HFFc6 (cell line): Measurements from ENCODE around the gene CDH5. TPM values are rescaled to one million over a fixed set of nuclear protein-coding genes. Genes with fewer than 3 reads are reported as not detected.

Source experiments
- DNase-seq: peaks from one replicate; pipeline ENCODE4 v3.0.0-alpha.2; 2018
- H3K27ac Mint-ChIP-seq: 2 replicates; pipeline ENCODE4 v1.8.0; 2020; ENCODE audit warnings: mild to moderate bottlenecking, mixed read lengths
- H3K27me3 Mint-ChIP-seq: 2 replicates; pipeline ENCODE4 v1.8.0; 2021; ENCODE audit warnings: mild to moderate bottlenecking, moderate library complexity, mixed read lengths; ENCODE audit not compliant: insufficient read depth
- H3K36me3 Mint-ChIP-seq: 2 replicates; pipeline ENCODE4 v1.8.0; 2021; ENCODE audit warnings: low read depth, mixed read lengths
- H3K4me1 Mint-ChIP-seq: 2 replicates; pipeline ENCODE4 v1.8.0; 2020; ENCODE audit warnings: low read depth, mixed read lengths
- H3K4me3 Mint-ChIP-seq: 2 replicates; pipeline ENCODE4 v1.8.0; 2020; ENCODE audit warnings: mild to moderate bottlenecking, moderate library complexity, mixed read lengths
- H3K9me3 Mint-ChIP-seq: 2 replicates; pipeline ENCODE4 v1.8.0; 2020; ENCODE audit warnings: mild to moderate bottlenecking, mixed read lengths
- total RNA-seq, 6 experiments: library from RNA; stranded (reverse); fragmentation: NEBNext Ultra II Directional; extraction: Animal tissue kit (Norgen Biotek cat#: 25700); gene quantifications; 2 replicates in 1 of 6; 3 replicates in 5 of 6; pipeline ENCODE4 v1.2.3, GENCODE V29; 2021
- TF ChIP-seq, protein P1 (sequence below): fragments of 200-600 bp; sonication (generic); IDR thresholded peaks from 2 replicates; pipeline ENCODE4 v1.5.0; 2021; ENCODE audit warnings: antibody characterized with exemption, mild to moderate bottlenecking

Gene CDH5
- total RNA-seq, 6 experiments from 2014 or later = not detected

DNA sequence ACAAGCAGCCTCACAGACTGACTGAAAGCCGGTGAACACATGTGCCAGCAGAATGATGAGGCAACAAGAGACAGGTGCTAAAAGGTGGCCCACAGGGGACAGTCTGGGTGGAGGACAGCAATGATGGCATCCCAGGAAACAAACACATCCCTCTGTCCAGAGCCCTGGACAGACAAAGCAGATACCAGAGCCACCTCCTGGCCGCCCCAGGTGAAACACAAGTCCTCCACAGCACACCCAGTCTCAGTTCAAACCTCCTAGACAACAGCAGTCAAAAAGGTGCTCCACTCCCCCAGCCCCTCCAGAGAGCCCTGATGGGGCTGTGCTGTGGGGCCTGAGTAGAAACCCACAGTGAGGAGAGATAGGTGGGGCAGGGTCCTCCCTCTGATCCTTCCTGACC lies 20.3 kb upstream of the CDH5 start:
- no peak overlapping the region for H3K4me3 Mint-ChIP-seq
- no peaks in the 10 kb centered on the region for H3K9me3 Mint-ChIP-seq
- DNase-seq = no peak
- TF ChIP-seq, protein P1, sequence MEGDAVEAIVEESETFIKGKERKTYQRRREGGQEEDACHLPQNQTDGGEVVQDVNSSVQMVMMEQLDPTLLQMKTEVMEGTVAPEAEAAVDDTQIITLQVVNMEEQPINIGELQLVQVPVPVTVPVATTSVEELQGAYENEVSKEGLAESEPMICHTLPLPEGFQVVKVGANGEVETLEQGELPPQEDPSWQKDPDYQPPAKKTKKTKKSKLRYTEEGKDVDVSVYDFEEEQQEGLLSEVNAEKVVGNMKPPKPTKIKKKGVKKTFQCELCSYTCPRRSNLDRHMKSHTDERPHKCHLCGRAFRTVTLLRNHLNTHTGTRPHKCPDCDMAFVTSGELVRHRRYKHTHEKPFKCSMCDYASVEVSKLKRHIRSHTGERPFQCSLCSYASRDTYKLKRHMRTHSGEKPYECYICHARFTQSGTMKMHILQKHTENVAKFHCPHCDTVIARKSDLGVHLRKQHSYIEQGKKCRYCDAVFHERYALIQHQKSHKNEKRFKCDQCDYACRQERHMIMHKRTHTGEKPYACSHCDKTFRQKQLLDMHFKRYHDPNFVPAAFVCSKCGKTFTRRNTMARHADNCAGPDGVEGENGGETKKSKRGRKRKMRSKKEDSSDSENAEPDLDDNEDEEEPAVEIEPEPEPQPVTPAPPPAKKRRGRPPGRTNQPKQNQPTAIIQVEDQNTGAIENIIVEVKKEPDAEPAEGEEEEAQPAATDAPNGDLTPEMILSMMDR = no peak
- no peaks in the 10 kb centered on the region for H3K4me1 Mint-ChIP-seq
- H3K27ac Mint-ChIP-seq = no peak overlapping the region
- H3K27me3 Mint-ChIP-seq = peaks cover 36% of the 10 kb centered on the region
- H3K36me3 Mint-ChIP-seq = no peaks in the 10 kb centered on the region

DNA sequence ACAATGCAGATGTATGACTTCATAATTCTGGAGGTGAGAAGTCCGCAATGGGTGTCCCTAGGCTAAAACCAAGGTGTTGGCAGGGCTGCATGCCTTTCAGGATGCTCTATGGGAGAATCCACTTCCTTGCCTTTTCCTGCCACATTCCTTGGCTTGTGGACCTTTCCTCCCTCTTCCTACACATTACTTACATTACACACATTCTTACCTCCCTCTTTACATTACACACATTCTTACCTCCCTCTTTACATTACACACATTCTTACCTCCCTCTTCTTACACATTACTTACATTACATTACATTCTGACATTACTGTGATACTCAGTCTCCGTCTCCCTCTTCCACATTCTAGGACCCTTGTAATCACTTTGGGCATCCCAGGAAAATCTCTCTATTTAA lies 14.2 kb upstream of the CDH5 start:
- no peak overlapping the region for H3K4me3 Mint-ChIP-seq
- H3K4me1 Mint-ChIP-seq = peaks cover 12% of the 10 kb centered on the region
- TF ChIP-seq, protein P1 = no peak
- no peaks in the 10 kb centered on the region for H3K9me3 Mint-ChIP-seq
- no peak for DNase-seq
- H3K27ac Mint-ChIP-seq = no peak overlapping the region
- H3K36me3 Mint-ChIP-seq = no peaks in the 10 kb centered on the region
- H3K27me3 Mint-ChIP-seq = peaks cover 55% of the 10 kb centered on the region

GRCh38 chr16:66353055-66353454 lies 13.4 kb upstream of the CDH5 start:
- no peak for DNase-seq
- TF ChIP-seq, protein P1 = no peak
- H3K27ac Mint-ChIP-seq = no peak overlapping the region
- H3K27me3 Mint-ChIP-seq = peaks cover 51% of the 10 kb centered on the region
- H3K4me3 Mint-ChIP-seq = no peak overlapping the region
- H3K9me3 Mint-ChIP-seq = no peaks in the 10 kb centered on the region
- no peaks in the 10 kb centered on the region for H3K36me3 Mint-ChIP-seq
- H3K4me1 Mint-ChIP-seq = peaks cover 17% of the 10 kb centered on the region

DNA sequence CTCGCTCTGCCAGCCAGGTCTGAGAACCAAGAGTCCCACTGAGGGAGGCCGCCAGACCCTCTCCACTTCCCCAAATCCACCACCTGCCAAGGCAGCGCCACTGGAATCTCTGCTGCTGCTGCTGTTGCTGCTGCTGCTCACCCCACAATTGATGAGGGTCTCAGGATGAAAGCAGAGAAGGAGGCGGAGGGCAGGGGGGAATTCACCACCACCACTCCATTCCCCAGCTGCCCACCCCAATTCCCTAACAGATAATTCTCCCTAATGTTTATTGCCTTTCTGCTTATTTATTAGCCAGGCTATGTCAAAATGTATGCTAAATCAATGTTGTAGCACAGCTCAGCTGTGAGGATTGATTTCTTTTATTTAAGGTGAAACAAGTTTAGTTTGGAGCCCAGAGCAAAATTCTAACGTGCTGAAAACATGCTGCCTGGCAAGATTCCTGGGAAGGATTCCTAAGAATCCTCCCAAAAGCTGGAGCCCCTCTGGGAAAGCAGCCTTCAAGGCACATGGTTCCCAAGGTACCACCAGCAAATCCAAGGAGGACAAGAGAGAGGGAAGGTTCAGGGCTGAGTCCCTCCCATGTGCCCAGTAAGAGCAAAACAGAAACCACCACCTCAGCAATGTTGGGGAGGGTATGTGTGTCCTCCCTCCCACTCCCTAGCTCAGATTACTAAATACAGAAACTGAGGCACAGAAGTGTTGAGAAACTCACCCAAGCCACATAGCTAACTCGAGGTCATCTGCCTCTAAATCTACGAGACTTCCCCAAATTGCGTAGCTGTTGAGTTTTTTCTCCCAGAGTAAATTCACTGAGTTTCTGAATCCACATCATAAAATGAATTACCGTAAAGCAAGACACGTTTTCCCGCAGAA lies 12.2 kb upstream of the CDH5 start:
- no peak for DNase-seq
- no peak overlapping the region for H3K27ac Mint-ChIP-seq
- TF ChIP-seq, protein P1 = no peak
- no peaks in the 10 kb centered on the region for H3K36me3 Mint-ChIP-seq
- peaks cover 42% of the 10 kb centered on the region for H3K27me3 Mint-ChIP-seq
- no peaks in the 10 kb centered on the region for H3K9me3 Mint-ChIP-seq
- peaks cover 23% of the 10 kb centered on the region for H3K4me1 Mint-ChIP-seq
- no peak overlapping the region for H3K4me3 Mint-ChIP-seq

GRCh38 chr16:66355526-66355925 lies 11.0 kb upstream of the CDH5 start:
- Mint-ChIP-seq H3K27ac (no peak overlapping the region), H3K4me3 (no peak overlapping the region), H3K36me3 (no peaks in the 10 kb centered on the region), H3K4me1 (peaks cover 28% of the 10 kb centered on the region), H3K9me3 (no peaks in the 10 kb centered on the region), H3K27me3 (peaks cover 35% of the 10 kb centered on the region)
- no peak for DNase-seq
- TF ChIP-seq, protein P1 = no peak
